ENCODE measurements around the gene SLC22A12. TPM values are rescaled to one million over a fixed set of nuclear protein-coding genes. Genes with fewer than 3 reads are reported as not detected.

The SLC22A12 gene
- total and polyA plus RNA-seq, 2 experiments from 2014 or later, result not detected

GRCh38 chr11:64620381-64620971 lies 29.5 kb downstream of the SLC22A12 start (continued):
- TF ChIP-seq ZNF462 (CRISPR knock-in tag; IDR thresholded peaks at IDR 0.05) (no peak), EZH2 (IDR thresholded peaks at IDR 0.05; ENCODE audit: low read depth, unreplicated experiment) (no peak), ZNF114 (CRISPR knock-in tag; IDR thresholded peaks at IDR 0.05) (no peak), ETS1 (IDR thresholded peaks at IDR 0.05) (no peak), POLR2AphosphoS5 (IDR thresholded peaks at IDR 0.05; ENCODE audit: low read depth) (no peak)

- TF ChIP-seq CTCF (conservative IDR thresholded peaks at IDR 0.05; ENCODE audit: low read depth in 2 of 2) (no peak), EZH2 (IDR thresholded peaks at IDR 0.05; ENCODE audit: low read depth, unreplicated experiment) (no peak), STAT1 (IDR thresholded peaks at IDR 0.05; ENCODE audit: unreplicated experiment) (no peak), ZNF331 (CRISPR knock-in tag; IDR thresholded peaks at IDR 0.05; ENCODE audit: low read depth) (no peak), CREB1 (CRISPR knock-in tag; IDR thresholded peaks at IDR 0.05; ENCODE audit: low read depth) (no peak), POLR2AphosphoS5 (IDR thresholded peaks at IDR 0.05; ENCODE audit: low read depth) (no peak), ETS1 (IDR thresholded peaks at IDR 0.05) (no peak)
- no peak overlapping the region for H3K27ac ChIP-seq (ENCODE audit: low read depth)
- H3K79me2 ChIP-seq (replicated peaks; ENCODE audit: insufficient read depth), result no peaks in the 10 kb centered on the region
- peaks cover 22% of the 10 kb centered on the region for H3K4me1 Mint-ChIP-seq
- ATAC-seq, result no peak
- no peak overlapping the region for H3K4me2 ChIP-seq
- H3K27me3 ChIP-seq (ENCODE audit: insufficient read depth), result no peaks in the 10 kb centered on the region
- H3K9me2 ChIP-seq (ENCODE audit: insufficient read depth), result no peaks in the 10 kb centered on the region
- no peaks in the 10 kb centered on the region for H3F3A ChIP-seq (replicated peaks; ENCODE audit: low read depth)
- no peaks in the 10 kb centered on the region for H4K20me1 ChIP-seq (replicated peaks; ENCODE audit: insufficient read depth)
- peaks cover 6% of the 10 kb centered on the region; the same call in 1 of the 2 replicates for H3K4me1 ChIP-seq (ENCODE audit: insufficient read depth)
- H3K27me3 Mint-ChIP-seq (ENCODE audit: insufficient read depth, low read depth, poor library complexity), result peaks cover 18% of the 10 kb centered on the region
- H3K27ac Mint-ChIP-seq, result no peak overlapping the region
- H3K9me3 Mint-ChIP-seq, result no peaks in the 10 kb centered on the region
- no peak overlapping the region for H2AFZ ChIP-seq
- no peak for DNase-seq (ENCODE audit: low spot score)
- no peak overlapping the region for H3K4me3 ChIP-seq
- no peak overlapping the region for H3K4me3 Mint-ChIP-seq
- no peaks in the 10 kb centered on the region for H3K36me3 ChIP-seq (ENCODE audit: insufficient read depth)
- no peaks in the 10 kb centered on the region; the same call in 2 of the 3 replicates for H3K36me3 Mint-ChIP-seq (ENCODE audit: low read depth)
These were observed 30.4 kb downstream of the SLC22A12 start for GRCh38 chr11:64621283-64622019.
